Fibroblast of upper back skin (primary cell): Measurements from ENCODE around the gene ABCA3.

Experiments used
- DNase-seq: peaks from one replicate; pipeline ENCODE4 v3.0.0-alpha.2; 2013

The ABCA3 gene

GRCh38 chr16:2233046-2233775 is 107.3 kb downstream of the ABCA3 start:
- DNase-seq: no peak

DNA sequence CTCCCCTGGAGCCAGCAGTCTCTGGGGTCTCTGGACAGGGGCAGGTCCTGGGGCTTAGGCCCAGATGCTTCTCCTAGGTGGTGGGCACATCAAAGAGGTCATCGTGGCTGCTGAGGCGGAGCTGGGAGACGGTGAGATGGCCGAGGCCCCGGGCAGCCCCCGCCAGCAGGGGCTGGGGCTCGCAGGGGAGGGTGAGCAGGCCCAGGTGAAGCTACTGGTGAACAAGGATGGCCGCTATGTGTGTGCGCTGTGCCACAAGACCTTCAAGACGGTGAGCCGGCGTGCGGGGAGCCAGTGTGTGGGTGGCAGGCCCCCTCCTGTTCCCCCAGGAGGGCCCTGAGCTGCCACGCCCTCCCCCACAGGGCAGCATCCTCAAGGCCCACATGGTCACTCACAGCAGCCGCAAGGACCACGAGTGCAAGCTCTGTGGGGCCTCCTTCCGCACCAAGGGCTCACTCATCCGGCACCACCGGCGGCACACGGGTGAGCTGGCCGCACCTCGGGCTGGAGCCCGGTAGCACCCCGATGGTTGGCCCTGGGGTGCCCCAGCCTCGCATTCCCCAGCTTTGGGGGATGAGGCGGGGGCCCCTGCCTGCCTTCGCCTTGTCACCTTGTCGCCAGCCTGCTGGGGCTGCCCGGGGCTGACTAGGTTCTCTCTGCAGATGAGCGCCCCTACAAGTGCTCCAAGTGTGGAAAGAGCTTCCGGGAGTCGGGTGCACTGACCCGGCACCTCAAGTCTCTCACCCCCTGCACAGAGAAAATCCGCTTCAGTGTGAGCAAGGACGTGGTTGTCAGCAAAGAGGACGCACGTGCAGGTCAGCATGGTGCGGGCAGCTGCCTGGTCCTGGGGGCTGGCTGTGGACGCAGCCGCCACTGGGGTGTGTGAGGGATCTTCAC is 108.2 kb downstream of the ABCA3 start:
- DNase-seq: no peak

DNA sequence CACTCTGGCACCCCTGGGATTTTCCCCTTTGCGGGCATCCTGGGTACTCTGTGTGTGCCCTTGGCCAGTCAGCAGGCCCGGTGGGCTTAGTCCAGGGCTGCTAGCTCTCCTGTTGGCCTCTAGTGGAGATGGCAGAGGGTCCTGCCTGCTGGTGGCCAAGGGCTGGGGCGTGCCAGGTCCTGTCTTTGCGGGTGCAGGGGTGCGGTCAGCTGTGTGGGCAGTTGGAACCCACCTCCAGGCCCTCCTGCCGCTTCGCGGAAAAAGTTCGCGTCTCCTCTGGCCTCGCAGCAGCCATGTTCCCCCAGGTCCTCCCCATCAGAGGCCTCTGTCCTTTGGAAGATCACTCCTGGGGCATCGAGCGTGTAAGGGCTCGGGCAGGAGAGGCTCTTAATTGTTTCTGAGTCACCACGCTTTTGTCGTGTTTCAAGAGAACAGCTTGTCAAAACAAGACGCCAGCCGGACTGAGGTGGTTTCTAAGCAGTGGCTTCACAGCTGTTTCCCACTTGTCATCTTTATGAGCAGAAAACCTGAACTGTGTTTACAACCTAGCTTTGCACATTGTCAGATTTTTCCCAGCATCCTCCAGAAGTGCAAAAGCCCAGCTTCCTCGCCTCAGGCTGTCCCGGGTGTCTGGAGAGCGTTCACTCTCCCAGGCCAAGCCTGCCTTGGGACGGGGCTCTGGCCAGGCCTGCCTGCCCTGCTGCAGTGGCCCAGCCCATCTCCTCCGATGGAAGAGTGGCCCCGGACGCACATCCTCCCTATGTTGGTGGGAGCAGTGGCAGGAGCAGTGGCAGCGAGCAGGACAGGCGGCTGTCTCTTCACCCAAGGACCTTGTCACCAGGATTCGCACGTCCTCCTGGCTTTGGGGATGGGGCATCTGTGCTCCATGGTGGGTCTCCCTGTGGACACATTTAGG is 109.3 kb downstream of the ABCA3 start:
- DNase-seq: no peak

GRCh38 chr16:2230376-2230775 is 110.2 kb downstream of the ABCA3 start:
- no peak for DNase-seq

DNA sequence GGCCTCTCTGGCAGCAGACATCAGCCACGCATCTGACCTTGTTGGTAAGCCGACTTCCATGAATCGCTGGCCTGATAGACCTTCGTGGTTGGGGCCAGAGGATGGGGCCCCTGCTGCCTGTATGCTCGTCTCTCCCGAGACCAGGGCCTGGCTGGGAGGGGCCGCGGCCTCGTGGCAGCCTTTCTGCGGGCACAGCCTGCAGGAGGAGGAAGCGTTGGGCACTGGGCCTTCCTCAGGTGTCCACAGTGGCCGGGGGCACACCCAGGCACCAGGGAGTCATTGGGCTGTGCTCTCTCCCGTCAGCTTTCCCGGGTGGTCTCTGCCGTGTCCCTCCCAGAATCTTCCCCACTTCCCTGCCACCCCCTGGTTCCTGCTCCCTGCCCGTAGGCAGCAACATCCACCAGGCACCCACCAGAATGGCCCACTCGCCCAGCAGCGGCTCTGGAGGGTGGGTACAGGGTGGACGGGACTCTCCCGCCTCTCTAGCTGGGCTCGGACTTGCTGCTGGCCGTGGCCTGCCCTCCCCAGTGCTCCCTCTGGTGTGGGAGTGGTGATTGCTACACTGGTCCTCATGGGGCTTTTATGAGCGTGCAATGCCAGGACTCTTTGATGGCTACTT is 110.8 kb downstream of the ABCA3 start:
- DNase-seq: no peak

DNA sequence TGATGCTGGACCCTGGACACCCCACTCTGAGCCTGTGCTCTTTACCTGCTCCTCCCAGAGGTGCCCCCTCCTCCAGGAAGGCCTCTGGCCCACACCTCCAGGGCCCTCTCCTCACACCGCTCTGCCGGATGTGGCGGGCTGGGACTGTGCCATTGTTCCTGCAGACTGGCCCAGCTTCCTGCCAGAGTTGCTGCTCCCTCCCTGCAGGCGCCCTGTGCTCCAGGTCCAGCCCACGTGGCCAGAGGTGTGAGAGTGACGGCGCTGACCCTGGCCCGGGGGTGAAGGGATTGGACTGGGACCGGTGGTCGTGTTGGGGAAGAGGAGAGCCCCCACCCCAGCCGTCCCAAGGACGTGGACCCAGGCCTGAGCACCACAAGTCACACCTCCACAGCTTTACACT is 111.4 kb downstream of the ABCA3 start:
- DNase-seq: no peak

DNA sequence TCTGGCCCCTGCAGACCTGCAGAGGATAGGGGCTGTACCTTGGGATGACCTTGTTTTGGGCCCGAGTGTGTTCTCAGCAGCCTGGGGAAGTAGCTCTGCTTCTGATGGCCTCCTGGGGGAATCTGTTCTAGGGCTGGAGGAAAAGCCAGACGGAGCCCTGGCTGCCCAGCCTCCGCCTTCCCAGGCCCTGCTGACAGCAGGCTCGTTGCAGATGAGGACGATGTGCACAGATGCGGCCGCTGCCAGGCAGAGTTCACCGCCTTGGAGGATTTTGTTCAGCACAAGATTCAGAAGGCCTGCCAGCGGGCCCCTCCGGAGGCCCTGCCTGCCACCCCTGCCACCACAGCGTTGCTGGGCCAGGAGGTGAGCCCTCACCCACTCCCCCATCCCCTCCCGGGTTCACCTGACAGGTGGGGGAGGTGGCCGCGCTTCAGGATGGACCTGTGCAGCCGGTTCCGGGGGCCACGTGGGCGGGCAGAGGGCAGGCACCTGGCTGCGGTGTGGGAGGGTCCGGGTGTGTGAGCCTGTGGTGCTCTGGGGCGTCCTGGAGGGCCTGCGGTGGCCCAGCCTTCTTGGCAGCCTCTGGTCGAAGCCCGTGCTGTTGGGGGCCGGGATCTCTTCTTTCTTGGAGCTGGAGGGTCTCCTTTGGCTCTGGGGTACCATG is 112.2 kb downstream of the ABCA3 start:
- no peak for DNase-seq

GRCh38 chr16:2226918-2227317 is 113.6 kb downstream of the ABCA3 start:
- DNase-seq: no peak

DNA sequence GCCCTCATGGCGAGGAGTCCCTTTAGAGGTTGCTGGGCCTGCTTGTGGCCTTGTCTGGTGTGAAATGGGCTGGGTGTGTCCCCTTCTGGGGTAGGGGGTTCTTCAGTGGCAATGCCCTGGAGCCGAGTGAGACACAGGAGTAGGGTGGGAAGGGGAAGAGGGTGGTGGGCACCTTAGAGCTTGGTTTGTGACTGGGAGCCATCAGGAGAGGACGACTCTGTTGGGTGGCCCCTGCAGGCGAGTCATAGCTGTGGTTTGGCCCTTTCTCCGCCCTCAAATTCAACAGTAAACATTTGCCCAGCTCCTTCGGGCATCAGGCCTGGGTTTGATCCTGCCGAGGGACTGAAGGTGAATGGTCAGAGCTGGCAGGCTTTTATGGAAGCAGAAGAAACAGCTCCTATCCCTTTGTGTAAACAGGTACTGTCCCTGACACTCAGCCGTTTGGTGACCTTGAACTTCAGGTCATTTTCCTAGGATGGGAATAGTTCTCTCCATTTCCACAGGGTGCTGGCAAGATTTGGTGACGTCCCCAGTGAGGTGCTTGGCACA is 114.2 kb downstream of the ABCA3 start:
- no peak for DNase-seq
